Superior temporal gyrus (tissue), 1 donor: ENCODE measurements around the gene EML2.
"Not testable (repeated sequence)": the region's sequence is repeated elsewhere in the genome, so short reads cannot be mapped to it uniquely, and the experiment has no call there.

Experiments used
- DNase-seq: peaks from one replicate; pipeline ENCODE4 v3.0.0-alpha.2; 2016; ENCODE audit errors: extremely low spot score

The EML2 gene

DNA sequence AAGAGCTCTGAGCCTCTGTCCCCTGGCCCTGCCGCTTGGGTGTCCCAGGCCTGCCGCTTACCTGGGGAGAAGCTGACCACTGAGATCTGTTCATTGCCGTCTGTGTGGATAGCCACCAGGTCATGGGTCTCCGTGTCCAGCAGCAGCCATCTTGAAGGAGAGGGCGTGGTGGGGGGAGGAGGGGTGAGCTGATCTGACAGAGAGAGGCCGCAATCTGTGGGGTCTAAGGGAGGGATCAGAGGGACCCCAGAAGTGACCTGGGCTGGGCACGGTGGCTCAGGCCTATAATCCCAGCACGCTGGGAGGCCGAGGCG is 22.5 kb downstream of the EML2 start:
- DNase-seq = no peak

DNA sequence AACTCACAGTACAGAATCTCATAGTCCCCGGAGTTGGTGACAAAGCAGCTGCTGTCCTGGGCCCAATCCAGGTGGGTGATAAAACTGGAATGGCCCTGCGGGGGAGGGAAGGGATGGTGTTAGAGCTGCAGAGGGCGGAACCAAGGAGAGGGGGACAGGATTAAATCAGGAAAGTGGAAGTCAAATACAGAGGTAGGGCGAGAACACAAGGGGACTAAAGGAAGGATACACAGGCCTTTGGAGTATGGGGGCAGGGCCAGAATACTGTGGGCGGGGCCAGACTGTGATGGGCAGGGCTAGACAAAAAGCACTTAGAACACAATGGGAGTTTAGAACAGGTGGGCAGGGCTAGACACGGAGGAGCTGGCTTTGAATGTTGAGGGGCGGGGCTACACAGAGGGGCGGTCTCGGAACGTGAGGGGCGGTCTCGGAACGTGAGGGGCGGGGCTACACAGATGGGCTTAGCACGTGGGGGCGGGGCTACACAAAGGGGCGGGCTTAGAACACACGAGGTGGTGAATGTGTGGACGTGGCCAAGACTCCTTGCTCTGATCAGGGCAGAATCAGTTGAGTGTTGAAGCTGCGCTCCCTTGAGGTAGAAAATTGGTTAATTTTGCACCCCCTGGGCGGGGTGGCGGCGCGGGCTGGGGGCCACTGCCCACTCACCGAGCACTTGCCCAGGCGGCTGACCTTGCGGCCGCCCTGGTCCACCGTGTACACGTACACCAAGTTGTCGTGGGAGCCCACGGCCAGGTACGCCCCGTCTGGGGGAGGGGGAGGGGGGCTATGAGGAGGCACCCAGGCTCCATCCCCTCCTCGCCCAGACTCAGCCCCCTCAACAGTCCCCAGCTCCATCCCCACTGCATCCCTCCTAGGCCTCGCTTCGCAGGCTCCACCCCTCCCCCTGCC is 23.1 kb downstream of the EML2 start:
- no peak for DNase-seq

DNA sequence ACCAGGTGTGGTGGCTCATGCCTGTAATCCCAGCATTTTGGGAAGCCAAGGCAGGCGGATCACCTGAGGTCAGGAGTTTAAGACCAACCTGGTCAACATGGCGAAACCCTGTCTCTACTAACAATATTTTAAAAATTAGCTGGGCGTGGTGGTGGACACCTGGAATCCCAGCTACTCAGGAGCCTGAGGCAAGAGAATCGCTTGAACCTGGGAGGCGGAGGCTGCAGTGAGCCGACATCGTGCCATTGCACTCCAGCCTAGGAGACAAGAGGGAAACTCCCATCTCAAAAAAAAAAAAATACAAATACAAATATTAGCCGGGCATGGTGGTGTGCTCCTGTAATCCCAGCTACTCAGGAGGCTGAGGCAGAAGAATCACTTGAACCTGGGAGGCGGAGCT is 24.1 kb downstream of the EML2 start:
- DNase-seq = not testable (repeated sequence)

DNA sequence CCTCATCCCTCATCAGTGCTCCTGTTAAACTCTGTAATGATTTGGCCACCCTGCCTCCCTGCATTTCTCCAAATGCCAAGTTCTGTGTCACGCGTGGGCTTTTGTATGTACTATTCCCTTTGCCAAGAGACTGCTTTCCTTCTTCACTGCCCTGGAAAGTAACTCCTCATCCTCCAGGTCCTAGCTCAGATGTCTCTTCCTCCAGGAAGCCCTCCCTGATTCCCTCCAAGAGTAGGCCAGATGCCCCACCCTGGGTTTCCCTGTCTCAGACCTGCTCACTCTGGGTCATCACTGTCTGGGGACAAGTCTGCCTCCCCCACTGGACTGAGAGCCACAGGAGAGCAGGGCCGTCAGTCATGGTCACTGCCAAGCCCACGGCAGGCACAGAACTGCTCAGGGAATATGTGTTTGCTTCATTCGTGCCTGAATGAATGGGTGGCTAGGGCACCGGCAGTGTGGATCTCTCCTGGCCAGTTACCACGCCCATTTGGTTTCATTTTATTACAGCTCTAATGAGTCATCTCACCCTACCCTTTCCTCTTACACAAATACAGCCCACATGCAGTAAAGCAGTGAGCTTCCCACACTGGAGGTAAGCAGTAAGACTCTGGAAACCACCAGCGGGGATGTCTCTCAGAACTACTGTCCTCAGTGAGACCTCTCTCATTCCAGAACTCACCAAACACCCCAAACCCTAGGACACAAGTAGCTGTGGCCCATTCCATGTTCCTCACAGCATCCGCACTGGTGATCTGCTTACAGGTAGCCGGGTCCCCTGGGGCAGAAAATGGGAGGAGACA is 25.1 kb downstream of the EML2 start:
- no peak for DNase-seq

- DNase-seq = no peak
These were observed 30.2 kb downstream of the EML2 start for GRCh38 chr19:45608948-45609347.

DNA sequence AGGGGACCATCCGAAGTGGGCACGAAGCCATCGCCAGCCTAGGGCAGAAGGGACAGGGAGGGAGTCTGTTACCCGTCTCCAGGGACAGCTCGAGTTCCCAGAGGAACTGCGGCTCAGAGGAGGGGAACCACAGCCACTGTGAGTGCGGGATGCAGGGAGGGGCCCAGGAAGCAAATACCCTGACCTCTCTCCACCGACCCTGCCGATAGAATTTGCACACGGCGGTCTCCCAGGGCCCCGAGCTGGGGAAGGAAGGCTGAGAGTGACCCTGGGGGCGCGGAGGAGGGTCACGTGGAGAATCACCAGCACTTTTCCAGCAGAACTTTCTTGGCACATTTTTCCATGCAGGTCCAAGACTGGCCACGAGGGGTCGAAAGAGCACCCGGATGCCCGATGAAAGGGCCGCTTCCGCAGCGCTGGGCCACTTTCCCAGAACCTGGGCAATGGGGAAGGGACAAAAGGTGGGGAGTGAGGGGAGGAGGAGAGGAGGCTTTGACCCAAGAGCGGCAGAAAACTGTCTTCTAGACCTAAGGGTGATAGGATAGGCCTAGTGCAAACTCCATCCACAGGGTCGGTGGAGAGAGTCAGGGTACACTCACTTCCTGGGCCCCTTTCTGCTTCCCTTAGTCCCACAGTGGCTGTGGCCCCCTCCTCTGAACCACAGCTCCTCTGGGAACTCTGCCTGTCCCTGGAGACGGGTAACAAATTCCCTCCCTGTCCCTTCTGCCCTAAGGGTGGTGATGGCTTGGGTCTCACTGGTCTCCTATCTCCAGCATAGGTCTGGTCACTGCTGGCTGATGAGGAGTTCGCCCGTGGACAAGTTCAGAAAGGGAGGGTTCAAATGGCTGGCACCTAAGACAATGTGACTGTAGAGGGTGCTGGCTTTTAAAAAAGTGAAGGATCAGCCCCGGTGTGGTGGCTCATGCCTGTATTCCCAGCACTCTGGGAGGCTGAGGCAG is 31.8 kb downstream of the EML2 start:
- peak; percentile 69 for DNase-seq

DNA sequence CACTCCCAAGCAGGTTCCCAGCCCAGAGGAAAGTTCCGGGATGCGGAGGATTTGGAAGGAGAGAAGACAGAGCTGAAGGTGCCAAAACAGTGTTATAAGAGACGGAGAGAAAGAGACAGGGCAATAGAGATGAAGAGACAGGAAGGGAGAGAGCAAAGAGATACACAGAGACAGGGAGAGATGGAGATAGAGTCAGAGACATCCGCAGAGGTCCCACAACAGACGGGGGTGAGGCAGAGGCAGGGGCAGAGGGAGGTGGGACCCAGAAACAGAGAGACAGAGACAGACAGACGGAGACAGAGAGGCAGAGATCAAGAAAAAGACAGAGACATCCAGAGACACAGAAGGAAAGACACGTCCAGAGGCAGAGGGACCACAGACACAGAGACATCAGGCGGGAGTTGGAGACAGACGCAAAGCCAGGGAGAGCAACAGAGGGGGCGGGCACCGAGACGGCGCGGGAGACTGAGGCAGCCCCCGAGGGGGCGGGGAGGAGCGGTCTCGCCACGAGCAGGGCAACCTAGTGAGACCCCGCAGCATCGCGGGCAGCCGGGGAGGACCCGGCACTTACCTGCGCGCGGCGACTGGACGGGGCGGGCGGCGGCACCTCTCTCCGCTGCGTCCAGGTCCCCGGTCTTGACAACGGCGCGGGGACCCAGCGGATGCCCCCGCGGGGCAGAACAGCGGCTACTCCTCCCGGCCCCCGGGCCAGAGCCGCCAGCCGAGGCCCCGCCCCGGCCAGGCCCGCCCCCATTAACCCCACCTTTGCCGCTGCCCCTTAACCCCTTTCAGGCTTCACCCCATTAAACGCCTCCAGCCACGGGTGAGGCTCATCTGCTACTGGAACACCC is 37.4 kb downstream of the EML2 start, which contains the start of gene GPR4:
TSS of gene GPR4 (minus strand) at position 689 of the 851 bp plus-strand sequence. CDS start 10,346 bp downstream, outside the sequence.
- DNase-seq = no peak

DNA sequence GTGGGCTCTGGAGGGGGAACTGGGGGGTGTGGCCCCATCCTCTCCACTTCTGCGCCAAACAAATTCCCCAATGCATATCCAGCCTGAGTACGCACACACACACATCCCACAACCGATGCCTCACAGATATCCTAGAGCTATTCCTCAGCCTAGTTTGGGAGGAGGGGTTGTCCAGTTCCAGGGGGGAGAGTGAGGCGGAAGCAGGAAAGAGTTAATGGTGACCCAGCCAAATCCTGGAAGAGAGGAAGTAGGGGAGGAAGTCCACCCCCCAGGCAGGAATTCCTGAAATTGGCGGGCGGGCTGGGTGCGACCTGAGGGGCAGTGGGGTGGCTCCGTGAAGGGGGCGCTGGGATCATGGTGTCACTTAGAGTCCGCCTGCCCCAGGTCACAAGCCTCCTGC is 38.1 kb downstream of the EML2 start:
- no peak for DNase-seq

DNA sequence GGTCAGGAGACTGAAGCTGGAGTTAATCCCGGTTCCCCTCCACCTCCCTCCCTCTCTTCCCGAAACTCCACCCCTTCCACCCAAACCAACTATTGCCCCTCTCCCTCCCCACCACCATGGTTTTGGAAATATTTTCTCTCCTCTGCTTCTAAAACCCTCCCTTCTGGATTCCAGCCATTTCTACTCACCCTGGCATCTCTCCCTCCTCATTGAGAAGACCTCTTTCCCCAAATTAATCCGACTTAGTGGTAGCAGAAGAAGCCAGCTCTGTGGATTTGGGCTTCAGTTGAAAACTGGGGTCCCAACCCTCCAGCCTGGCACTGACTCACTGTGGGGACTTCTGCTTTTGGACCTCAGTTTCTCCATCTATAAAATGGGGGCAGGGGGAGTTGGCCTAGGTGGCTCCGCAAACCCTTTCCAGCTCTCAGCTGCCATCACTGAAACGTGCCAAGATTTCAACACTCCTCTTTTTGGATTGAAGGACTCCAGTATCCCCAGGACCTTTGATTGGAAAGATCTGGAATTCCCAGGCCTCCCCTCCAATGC is 38.8 kb downstream of the EML2 start:
- no peak for DNase-seq

DNA sequence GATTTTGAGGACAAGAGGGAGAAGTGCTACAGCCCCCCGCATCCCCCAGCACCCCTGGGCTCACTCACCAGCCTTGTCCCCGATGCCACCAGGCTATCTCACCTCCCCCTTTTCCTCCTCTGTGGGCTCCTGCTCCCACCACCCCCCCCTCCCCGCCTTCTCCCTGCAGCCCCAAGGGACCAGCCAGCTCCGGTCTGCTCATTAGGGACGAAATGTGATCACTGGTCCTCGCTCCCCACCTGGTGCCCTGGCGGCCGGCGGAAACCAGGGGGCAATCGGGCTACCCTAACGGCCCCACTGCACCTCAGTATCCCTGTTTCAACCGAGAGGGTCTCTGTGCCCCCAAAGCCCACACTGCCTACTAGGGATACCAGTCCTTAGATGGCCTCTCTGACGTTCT is 39.9 kb downstream of the EML2 start:
- no peak for DNase-seq

- DNase-seq = no peak
These were observed 40.8 kb downstream of the EML2 start for GRCh38 chr19:45598267-45599001.

DNA sequence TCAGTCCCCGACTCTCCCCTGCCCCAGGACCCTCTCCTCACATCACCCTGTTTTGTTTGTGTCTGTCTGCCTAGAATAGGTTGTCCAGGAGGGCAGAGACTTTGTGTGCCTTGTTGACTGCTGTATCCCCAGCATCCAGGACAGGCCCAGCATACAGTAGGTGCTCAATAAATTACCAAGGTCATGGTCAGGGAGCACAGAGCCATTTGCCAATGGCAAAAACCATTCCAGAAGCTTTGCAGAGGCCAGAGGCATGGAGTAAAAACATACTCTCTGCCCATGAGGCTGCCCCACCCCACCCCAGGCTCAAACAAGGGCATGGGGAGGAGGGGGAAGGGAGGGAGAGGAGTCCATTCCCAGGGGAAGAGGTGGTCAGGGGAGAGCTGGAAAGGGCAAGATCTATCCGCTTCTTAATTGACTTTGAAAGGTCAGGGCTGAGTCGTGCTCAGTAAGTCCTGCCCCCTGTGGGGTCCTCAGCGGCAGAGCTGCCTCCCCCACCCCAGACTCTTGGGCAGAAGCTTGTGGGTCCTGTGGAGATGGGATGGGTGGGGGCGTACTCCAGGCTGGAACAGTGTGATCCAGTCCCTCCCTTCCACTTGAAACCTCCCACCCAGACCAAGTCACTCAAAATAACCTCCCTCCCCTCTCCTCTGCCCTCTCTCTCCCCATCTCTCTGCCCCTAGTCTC is 41.6 kb downstream of the EML2 start:
- no peak for DNase-seq

DNA sequence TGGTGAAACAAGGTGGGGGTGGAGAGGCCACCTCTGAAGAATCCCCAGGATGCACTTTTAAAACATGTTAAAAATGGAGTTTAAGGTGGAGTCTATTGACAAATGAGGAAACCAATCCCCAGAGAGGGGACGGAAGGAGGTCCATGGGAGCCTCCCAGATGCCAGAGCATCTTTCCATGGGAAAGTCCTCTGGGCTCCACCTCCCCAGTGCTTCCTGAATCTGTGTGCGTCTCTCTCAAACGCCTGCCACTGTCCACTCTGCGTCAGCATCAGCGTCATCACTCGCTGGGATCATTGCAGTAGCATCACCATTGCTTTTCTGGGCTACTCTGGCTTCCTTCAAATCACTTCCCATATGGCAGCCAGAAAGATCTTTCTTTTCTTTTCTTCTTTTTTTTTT is 43.4 kb downstream of the EML2 start:
- no peak for DNase-seq

DNA sequence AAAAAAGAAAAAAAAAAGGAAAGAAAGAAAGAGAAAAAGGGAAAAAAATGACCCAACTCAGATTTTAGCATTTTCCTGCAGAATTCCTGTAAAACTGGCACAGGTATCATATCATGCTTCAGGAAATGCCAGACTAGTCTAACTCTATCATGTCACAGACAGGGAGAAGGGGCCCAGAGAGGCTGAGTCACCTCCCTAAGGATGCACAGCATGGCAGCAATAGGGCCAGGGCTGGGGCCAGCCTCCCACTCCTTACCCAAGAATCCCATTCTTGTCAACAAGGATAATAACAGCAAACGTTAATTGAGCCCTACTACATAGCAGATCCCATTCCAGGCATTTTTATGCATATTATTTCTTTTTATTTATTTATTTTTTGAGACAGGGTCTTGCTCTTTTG is 45.7 kb downstream of the EML2 start:
- no peak for DNase-seq

DNA sequence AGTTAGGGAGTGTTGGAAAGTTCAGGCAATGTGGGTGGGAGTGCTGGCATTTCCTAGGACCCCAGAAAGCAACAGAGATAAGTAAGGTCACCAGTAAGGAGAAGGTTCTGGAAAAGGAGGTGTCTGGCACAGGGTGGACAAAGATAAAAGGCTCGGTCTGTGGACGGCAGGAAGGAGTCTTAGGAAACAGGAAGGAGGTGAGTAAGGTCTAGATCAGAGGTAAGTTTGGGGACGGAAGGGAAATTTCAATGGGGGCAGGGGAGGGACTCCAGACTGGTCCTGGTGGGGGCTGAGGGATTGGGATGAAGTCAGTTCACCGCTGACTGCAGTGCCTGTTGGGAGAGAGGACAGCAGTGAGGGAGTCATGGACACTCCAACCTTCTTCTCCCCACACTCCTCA is 46.8 kb downstream of the EML2 start:
- DNase-seq = no peak

DNA sequence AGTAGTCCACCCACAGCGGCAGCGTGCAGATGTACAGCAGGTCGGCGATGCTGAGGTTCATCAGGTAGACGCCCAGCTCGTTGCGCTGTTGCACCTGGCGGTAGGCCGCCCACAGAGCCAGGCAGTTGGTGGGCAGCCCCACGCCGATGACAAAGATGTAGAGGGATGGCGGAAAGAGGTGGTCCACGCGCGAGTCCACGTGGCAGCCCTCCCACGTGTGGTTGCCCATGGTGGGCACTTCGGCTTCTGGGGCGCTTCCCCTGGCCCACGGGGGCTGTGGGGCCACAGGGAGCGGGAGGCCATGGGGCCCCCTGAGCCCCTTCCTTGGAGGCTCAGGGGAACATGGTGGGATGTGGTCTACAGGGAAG is 47.6 kb downstream of the EML2 start:
- no peak for DNase-seq

GRCh38 chr19:45591004-45591637 is 48.1 kb downstream of the EML2 start:
- no peak for DNase-seq

GRCh38 chr19:45590300-45591003 is 48.7 kb downstream of the EML2 start:
- no peak for DNase-seq
